Measurements from ENCODE around the gene C14orf132. TPM values are rescaled to one million over a fixed set of nuclear protein-coding genes. Genes with fewer than 3 reads are reported as not detected.

The C14orf132 gene
- total and polyA plus RNA-seq, 2 of the 4 experiments (the other 2 are of a cell fraction): 6.3 to 13.5 TPM

DNA sequence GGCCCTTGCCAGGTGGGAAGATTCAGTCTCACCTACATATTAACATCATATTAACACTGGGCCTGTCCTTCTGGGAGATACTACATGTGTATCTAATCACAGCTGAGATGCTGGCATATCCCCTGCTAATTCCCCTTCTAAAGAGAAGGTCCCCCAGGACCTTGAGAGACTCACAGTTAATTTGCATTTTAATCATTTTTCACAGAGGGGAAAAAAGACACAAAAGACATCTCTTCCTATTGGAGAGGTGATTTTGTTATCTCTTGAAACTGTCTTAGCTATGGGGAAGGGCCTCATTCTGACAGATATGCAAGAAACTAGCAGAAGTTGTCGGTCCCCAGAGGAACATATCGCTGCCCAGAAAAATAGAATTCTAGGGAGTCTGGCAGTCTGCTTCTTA, 7.5 kb downstream of the C14orf132 start:
- H4K20me1 ChIP-seq (ENCODE audit: insufficient read depth, low read length): peaks cover 49% of the 10 kb centered on the region
- H2AFZ ChIP-seq (replicated peaks; ENCODE audit: low read length, poor library complexity): no peak overlapping the region
- H2BK5ac ChIP-seq (ENCODE audit: low read depth, low read length, poor library complexity, severe bottlenecking): no peak overlapping the region
- H3K9me3 ChIP-seq (ENCODE audit: control insufficient read depth, insufficient read depth, low read length): no peaks in the 10 kb centered on the region
- no peak overlapping the region for H3K27ac ChIP-seq (ENCODE audit: insufficient read depth, low read length)
- no peak overlapping the region for H3K18ac ChIP-seq (ENCODE audit: low read depth, low read length)
- intact Hi-C loops (cut with micrococcal nuclease) (no loop called here), dilution Hi-C loops (cut with HindIII; ENCODE audit: low sequenced_read_pairs, unreplicated experiment) (no loop called here), in situ Hi-C loops (cut with MboI; ENCODE audit: low sequenced_read_pairs) (no loop called here)
- no CpG with 5 or more reads among the region's 2 CpGs for WGBS, 2 experiments (ENCODE audit: extremely low coverage in 2 of 2, insufficient read length in 1 of 2)
- H4K8ac ChIP-seq (ENCODE audit: low read depth in 2 of 2, low read length in 2 of 2): no peak overlapping the region
- ChIA-PET POLR2A (ENCODE audit: unreplicated experiment) (no interaction called here), CTCF (interaction anchor here (1.6 kb wide), 1 partner anchor 54 kb away, joined by 4 read pairs; no protein-coding TSS in a partner anchor)
- no peak overlapping the region for H3K56ac ChIP-seq (ENCODE audit: extremely low read depth, insufficient read depth, low read length)
- no TSS peak for BruUV-seq (replicated peaks)
- H2AK9ac ChIP-seq (replicated peaks; ENCODE audit: low read depth, low read length, poor library complexity): no peak overlapping the region
- no peaks in the 10 kb centered on the region for H3K27me3 ChIP-seq (ENCODE audit: control insufficient read depth, insufficient read depth, low read length)
- H3K4me2 ChIP-seq (ENCODE audit: low read depth, low read length): no peak overlapping the region
- no peak overlapping the region for H3K14ac ChIP-seq (replicated peaks; ENCODE audit: low read depth, low read length)
- H3K9ac ChIP-seq (ENCODE audit: low read depth, low read length): no peak overlapping the region
- no peak overlapping the region for H3K23ac ChIP-seq (ENCODE audit: low read depth, low read length)
- H2BK15ac ChIP-seq (ENCODE audit: low read depth, low read length): no peak overlapping the region
- no peak overlapping the region for H3K4me3 ChIP-seq (ENCODE audit: insufficient read depth, low read depth, low read length)
- H3K4me1 ChIP-seq (ENCODE audit: control insufficient read depth, insufficient read depth, low read length): peaks cover 5% of the 10 kb centered on the region; the same call in 1 of the 2 replicates
- DNase-seq: no peak
- H3K9me1 ChIP-seq (ENCODE audit: insufficient read depth, low read length): peaks cover 16% of the 10 kb centered on the region
- no peak overlapping the region for H3K4ac ChIP-seq (ENCODE audit: low read depth, low read length)
- H2AK5ac ChIP-seq (ENCODE audit: low read depth, low read length): no peak overlapping the region
- no peak overlapping the region for H4K5ac ChIP-seq (ENCODE audit: low read depth, low read length)
- no peak for TF ChIP-seq FOS (IDR thresholded peaks at IDR 0.05; ENCODE audit: low read depth, low read length)
- H2BK120ac ChIP-seq (ENCODE audit: low read depth, low read length): no peak overlapping the region
- ATAC-seq (ENCODE audit: low read depth): no peak
- H2BK20ac ChIP-seq (ENCODE audit: low read depth, low read length): no peak overlapping the region
- H4K91ac ChIP-seq (ENCODE audit: insufficient read depth, low read depth, low read length): no peak overlapping the region
- H3K79me1 ChIP-seq (ENCODE audit: low read depth in 1 of 2, low read length in 2 of 2): peaks cover 35 to 68% of the 10 kb centered on the region in 2 experiments
- peaks cover 19% of the 10 kb centered on the region for H3K36me3 ChIP-seq (ENCODE audit: control insufficient read depth, insufficient read depth, low read length)
